Adrenal gland (tissue), 12 donors: ENCODE data around the gene WDR77. TPM values are rescaled to one million over a fixed set of nuclear protein-coding genes. Genes with fewer than 3 reads are reported as not detected.
A peak's percentile ranks its signal among the peaks of the same experiment; 100 is the strongest.

Source experiments
- DNase-seq, 7 donors: peaks; one replicate each; pipeline ENCODE4 v3.0.0-alpha.2; 2019 to 2020
- H3K27ac ChIP-seq, 5 donors: fragments of 200-600 bp; sonication (generic) in 4 of 5; 1 replicate in 3 of 5; 2 replicates in 2 of 5; pipeline versions ENCODE4 v1.5.1 to v1.8.0; 2016 to 2020; ENCODE audit warnings: mild to moderate bottlenecking in 1 of 5
- H3K27me3 ChIP-seq: fragments of 200-600 bp; 2 replicates; pipeline ENCODE4 v1.8.0; 2021
- H3K36me3 ChIP-seq, 2 donors: fragments of 200-600 bp; replicated peaks in 1 of 2; 1 replicate in 1 of 2; 2 replicates in 1 of 2; pipeline versions ENCODE4 v1.5.1 to v1.8.0; 2018 to 2022
- H3K4me1 ChIP-seq, 2 donors: fragments of 200-600 bp; replicated peaks in 1 of 2; 1 replicate in 1 of 2; 2 replicates in 1 of 2; pipeline versions ENCODE4 v1.5.1 to v1.8.0; 2018 to 2021
- H3K4me3 ChIP-seq, 4 donors: fragments of 200-600 bp; sonication (generic) in 3 of 4; one replicate each; pipeline ENCODE4 v1.5.1; 2016 to 2018
- H3K9me3 ChIP-seq, 3 donors: fragments of 200-600 bp; sonication (generic) in 1 of 3; replicated peaks in 1 of 3; 1 replicate in 2 of 3; 2 replicates in 1 of 3; pipeline versions ENCODE4 v1.5.1 to v1.8.0; 2016 to 2021
- CTCF ChIP-seq, 6 experiments: fragments of 450-650 bp in 4 of 6; fragments of 200-600 bp in 2 of 6; sonication (generic) in 1 of 6; IDR thresholded peaks; 1 replicate in 5 of 6; 2 replicates in 1 of 6; pipeline versions ENCODE4 v1.5.1 to v1.8.0; 2016 to 2021; ENCODE audit warnings: antibody characterized with exemption in 6 of 6, mild to moderate bottlenecking in 2 of 6, moderate library complexity in 1 of 6
- POLR2A ChIP-seq, 2 donors: fragments of 450-650 bp; IDR thresholded peaks; one replicate each; pipeline ENCODE4 v1.6.1; 2017; ENCODE audit warnings: antibody characterized with exemption in 2 of 2, mild to moderate bottlenecking in 2 of 2, moderate library complexity in 1 of 2
- WGBS, 4 donors: extraction: QIAGEN DNeasy Blood & Tissue Kit in 2 of 4; methylation state at CpG; one replicate each; pipeline versions ENCODE4 v1.1.5 to v1.1.7; 2013 to 2017; 5-methylcytosine and 5-hydroxymethylcytosine counted together
- intact Hi-C, 2 donors: fragments of 100-400 bp; cut with DNase I; formaldehyde crosslinking; loops; one replicate each; pipeline versions ENCODE4 v1.14.1 to v1.15.0; 2022 to 2023
- polyA plus RNA-seq, 3 donors: library from polyadenylated mRNA; stranded (reverse); fragments of 200-250 nt in 2 of 3; fragments of 350-450 nt in 1 of 3; fragmentation: Illumina TruSeq in 1 of 3; extraction: RNeasy Lipid Tissue Mini Kit (QIAGEN cat#74804) in 1 of 3; gene quantifications; one replicate each; pipeline ENCODE4 v1.2.3, GENCODE V29; 2013 to 2014
- total RNA-seq, 9 donors: library from RNA; depleted of rRNA in 4 of 9; stranded (reverse); fragments of >200 nt in 4 of 9; fragments of 120-200 nt in 1 of 9; fragmentation: NEBNext Ultra II Directional in 1 of 9; extraction: Animal tissue kit (Norgen Biotek cat#: 25700) in 1 of 9; gene quantifications; one replicate each; pipeline versions ENCODE4 v1.1.0 to v1.2.4, GENCODE V29; 2013 to 2023
- donor health status: healthy with polysubstance abuse.
- donor health status: Bipolar disorder and iron deficiency.
- donor health status: DM: yes; HTN: yes; CAD: no.
- donor health status: DM: no; HTN: no; CAD: no.
- donor health status: DM: no; HTN: no; CAD: no.
- donor health status: DM: yes; HTN: yes; CAD: no.

Gene WDR77
- total and polyA plus RNA-seq, 12 donors: 19.8 to 66.8 (median 28.3) TPM

GRCh38 chr1:111487133-111487532, 38.1 kb upstream of the WDR77 start:
- TF ChIP-seq CTCF (IDR thresholded peaks at IDR 0.05): no peak
- no peaks in the 10 kb centered on the region for H3K36me3 ChIP-seq
- H3K27me3 ChIP-seq: no peaks in the 10 kb centered on the region
- H3K27ac ChIP-seq: peak overlapping the region in 2 of 5 donors; percentile 18 to 65
- no peak for DNase-seq
- peak overlapping the region in 1 of 4 donors; percentile 24 for H3K4me3 ChIP-seq
- H3K9me3 ChIP-seq: no peaks in the 10 kb centered on the region
- 74 to 84% (median 80%) methylated on average over 6 of the region's 6 CpGs for WGBS, 4 donors
- intact Hi-C loops: no loop called here
- H3K4me1 ChIP-seq: peaks cover 0 to 4% of the 10 kb centered on the region in 2 donors

- Histone ChIP-seq H3K9me3 (no peaks in the 10 kb centered on the region), H3K4me3 (no peak overlapping the region), H3K36me3 (no peaks in the 10 kb centered on the region), H3K27me3 (no peaks in the 10 kb centered on the region), H3K27ac (no peak overlapping the region), H3K4me1 (peaks cover 0 to 8% of the 10 kb centered on the region in 2 donors)
- TF ChIP-seq POLR2A (IDR thresholded peaks at IDR 0.05) (no peak), CTCF (IDR thresholded peaks at IDR 0.05) (no peak)
- DNase-seq: no peak
- intact Hi-C loops: no loop called here
- 90 to 95% (median 93%) methylated on average over 5 to 7 of the region's 7 CpGs for WGBS, 4 donors
Measured at GRCh38 chr1:111486431-111486830, 37.4 kb upstream of the WDR77 start.

- no peaks in the 10 kb centered on the region for H3K36me3 ChIP-seq
- no peak overlapping the region for H3K4me3 ChIP-seq
- TF ChIP-seq POLR2A (IDR thresholded peaks at IDR 0.05): no peak
- no peak for TF ChIP-seq CTCF (IDR thresholded peaks at IDR 0.05)
- no peaks in the 10 kb centered on the region for H3K9me3 ChIP-seq
- peaks cover 0 to 5% of the 10 kb centered on the region in 2 donors for H3K4me1 ChIP-seq
- intact Hi-C loops: loop anchor here in 1 of 2 donors (5.0 kb wide), 1 partner anchor 288 kb away; no protein-coding TSS in a partner anchor
- no peaks in the 10 kb centered on the region for H3K27me3 ChIP-seq
- no peak overlapping the region for H3K27ac ChIP-seq
- DNase-seq: no peak
Measured at GRCh38 chr1:111484391-111485026, 35.5 kb upstream of the WDR77 start.

GRCh38 chr1:111483876-111484275, 34.8 kb upstream of the WDR77 start:
- 82 to 92% (median 85%) methylated on average over 2 of the region's 2 CpGs for WGBS, 4 donors
- no peaks in the 10 kb centered on the region for H3K36me3 ChIP-seq
- no peaks in the 10 kb centered on the region for H3K27me3 ChIP-seq
- no peaks in the 10 kb centered on the region for H3K9me3 ChIP-seq
- TF ChIP-seq POLR2A (IDR thresholded peaks at IDR 0.05): no peak
- TF ChIP-seq CTCF (IDR thresholded peaks at IDR 0.05): no peak
- DNase-seq: no peak
- H3K27ac ChIP-seq: peak overlapping the region in 1 of 5 donors; percentile 15
- no peak overlapping the region for H3K4me3 ChIP-seq
- intact Hi-C loops: loop anchor here in 1 of 2 donors (5.0 kb wide), 1 partner anchor 288 kb away; no protein-coding TSS in a partner anchor
- peaks cover 0 to 5% of the 10 kb centered on the region in 2 donors for H3K4me1 ChIP-seq
